HepG2 (cell line): ENCODE results near the gene IL1RL2. TPM values are rescaled to one million over a fixed set of nuclear protein-coding genes. Genes with fewer than 3 reads are reported as not detected.

Source experiments
- MAFK ChIP-seq, 2 experiments: IDR thresholded peaks in 1 of 2; conservative IDR thresholded peaks in 1 of 2; 2 replicates each; pipeline ENCODE4 v1.6.1; 2011; ENCODE audit warnings: improper control_type of control experiment in 2 of 2, low read length in 2 of 2
- MNT ChIP-seq: fragments of 450-650 bp; IDR thresholded peaks from 2 replicates; pipeline ENCODE4 v1.6.1; 2016
- NFE2 ChIP-seq: sonication (generic); formaldehyde crosslinking; IDR thresholded peaks from 2 replicates; pipeline ENCODE4 v1.4.0; 2020; ENCODE audit warnings: missing genetic modification reagents
- SP4 ChIP-seq: sonication (generic); formaldehyde crosslinking; IDR thresholded peaks from 2 replicates; pipeline ENCODE4 v1.8.1; 2023; ENCODE audit warnings: mild to moderate bottlenecking, missing genetic modification reagents
- STAT5B ChIP-seq: sonication (generic); formaldehyde crosslinking; IDR thresholded peaks from 2 replicates; pipeline ENCODE4 v1.4.0; 2020; ENCODE audit warnings: missing genetic modification reagents
- ZBTB34 ChIP-seq: sonication (generic); formaldehyde crosslinking; IDR thresholded peaks from 2 replicates; pipeline ENCODE4 v1.8.0; 2022; ENCODE audit warnings: mild to moderate bottlenecking, missing genetic modification reagents
- ZBTB40 ChIP-seq, 2 experiments: fragments of 450-650 bp in 1 of 2; sonication (generic) in 1 of 2; formaldehyde crosslinking in 1 of 2; IDR thresholded peaks; 2 replicates each; pipeline versions ENCODE4 v1.6.1 to v1.8.0; 2016 to 2022; ENCODE audit warnings: antibody characterized with exemption in 1 of 2, mild to moderate bottlenecking in 1 of 2, missing genetic modification reagents in 1 of 2
- polyA plus RNA-seq, 8 experiments: library from polyadenylated mRNA; depleted of rRNA in 3 of 8; stranded (reverse) in 7 of 8; unstranded in 1 of 8; fragments of >200 nt; fragmentation: Illumina TruSeq in 4 of 8; extraction: Trizol in 4 of 8; gene quantifications; 2 replicates each; pipeline versions ENCODE4 v1.2.1 to v1.2.3, GENCODE V29; 2011 to 2016; ENCODE audit warnings: low read depth in 4 of 8, missing spikeins in 1 of 8, mixed read lengths in 1 of 8; ENCODE audit not compliant: insufficient read depth in 1 of 8
- total RNA-seq, 5 experiments: library from RNA; depleted of rRNA; stranded (reverse); fragments of >200 nt; fragmentation: Illumina TruSeq; extraction: Trizol; gene quantifications; 2 replicates each; pipeline ENCODE4 v1.2.3, GENCODE V29; 2016; ENCODE audit warnings: low read depth in 1 of 5

The IL1RL2 gene
- total and polyA plus RNA-seq, 2 of the 13 experiments (the other 11 are each of a cell fraction or from before 2014, with no cell fraction given): 0.03 TPM; not detected in 1

DNA sequence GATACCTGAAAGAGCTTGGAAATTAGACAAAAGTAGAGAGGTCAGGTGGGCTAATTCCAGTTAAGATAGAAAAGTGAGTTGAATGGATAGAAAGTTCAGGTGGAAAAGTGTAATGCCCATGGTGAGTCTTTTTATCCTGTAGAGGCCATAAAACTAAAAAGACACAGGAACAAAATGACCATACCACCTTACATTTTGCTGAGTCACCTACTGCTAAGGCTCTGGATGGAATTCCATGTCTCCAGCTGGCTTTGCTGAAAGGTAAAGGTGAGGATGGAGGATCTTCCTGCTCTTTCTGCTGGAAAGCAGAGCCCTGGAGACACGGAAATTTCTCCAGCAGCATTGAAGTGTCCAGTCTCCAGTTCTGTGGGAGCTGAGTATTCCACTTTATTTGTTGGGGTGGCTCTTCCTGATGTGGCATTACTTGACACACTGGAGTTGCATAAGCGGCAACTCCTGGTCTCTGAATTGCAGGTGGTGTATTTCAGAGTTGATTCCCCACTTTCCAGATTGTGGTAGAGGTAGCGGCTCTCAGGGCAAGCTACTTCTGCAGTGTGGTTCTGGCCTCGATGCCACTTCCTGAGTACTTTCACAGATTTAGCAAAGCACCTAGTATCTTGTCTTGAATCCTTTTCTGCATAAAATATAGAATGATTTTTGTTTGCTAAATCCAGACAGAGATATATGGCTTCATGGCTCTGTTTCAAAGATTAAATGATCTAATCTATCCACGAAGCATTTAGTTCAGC is 10.7 kb downstream of the IL1RL2 start (continued):
- TF ChIP-seq ZBTB40 (IDR thresholded peaks at IDR 0.05) (no peak), ZBTB40 (CRISPR knock-in tag; IDR thresholded peaks at IDR 0.05) (no peak), STAT5B (CRISPR knock-in tag) (no peak), NFE2 (CRISPR knock-in tag) (peak; percentile 64; the same call in 1 of the 2 replicates), ZBTB34 (CRISPR knock-in tag) (no peak), MNT (no peak), SP4 (CRISPR knock-in tag) (no peak), MAFK (conservative IDR thresholded peaks at IDR 0.05 in 1 of 2, IDR thresholded peaks at IDR 0.05 in 1 of 2; ENCODE audit: low read length in 2 of 2) (peak; percentile 72 to 81)
